NT2/D1 (cell line): Measurements from ENCODE around the gene MT1M.

ENCODE experiments used
- DNase-seq: peaks from one replicate; pipeline ENCODE4 v3.0.0-alpha.2; 2011; ENCODE audit warnings: low read depth, low spot score
- H3K27me3 ChIP-seq: 2 replicates; pipeline ENCODE4 v1.6.0; 2011; ENCODE audit warnings: mild to moderate bottlenecking; ENCODE audit not compliant: insufficient read length, insufficient read depth
- H3K36me3 ChIP-seq: 2 replicates; pipeline ENCODE4 v1.6.1; 2011; ENCODE audit warnings: mild to moderate bottlenecking, low read length, mixed read lengths; ENCODE audit not compliant: insufficient read depth, insufficient read length
- H3K4me1 ChIP-seq: 2 replicates; pipeline ENCODE4 v1.5.1; 2011; ENCODE audit not compliant: insufficient read depth, insufficient read length
- H3K4me3 ChIP-seq: 2 replicates; pipeline ENCODE4 v1.5.1; 2011; ENCODE audit warnings: low read depth; ENCODE audit not compliant: insufficient read length
- H3K9ac ChIP-seq: 2 replicates; pipeline ENCODE4 v1.6.0; 2011; ENCODE audit warnings: low read depth; ENCODE audit not compliant: insufficient read length
- H3K9me3 ChIP-seq: 2 replicates; pipeline ENCODE4 v1.5.1; 2011; ENCODE audit warnings: mild to moderate bottlenecking, low read length; ENCODE audit not compliant: insufficient read depth
- SUZ12 ChIP-seq: IDR thresholded peaks from 2 replicates; pipeline ENCODE4 v1.6.1; 2011; ENCODE audit not compliant: insufficient read length, insufficient read depth; ENCODE audit errors: extremely low read depth
- YY1 ChIP-seq: IDR thresholded peaks from 2 replicates; pipeline ENCODE4 v1.6.1; 2011; ENCODE audit not compliant: insufficient read length, insufficient read depth
- ZNF274 ChIP-seq: IDR thresholded peaks from 2 replicates; pipeline ENCODE4 v1.6.1; 2011; ENCODE audit warnings: mild to moderate bottlenecking, low read depth, low read length

Gene MT1M

DNA sequence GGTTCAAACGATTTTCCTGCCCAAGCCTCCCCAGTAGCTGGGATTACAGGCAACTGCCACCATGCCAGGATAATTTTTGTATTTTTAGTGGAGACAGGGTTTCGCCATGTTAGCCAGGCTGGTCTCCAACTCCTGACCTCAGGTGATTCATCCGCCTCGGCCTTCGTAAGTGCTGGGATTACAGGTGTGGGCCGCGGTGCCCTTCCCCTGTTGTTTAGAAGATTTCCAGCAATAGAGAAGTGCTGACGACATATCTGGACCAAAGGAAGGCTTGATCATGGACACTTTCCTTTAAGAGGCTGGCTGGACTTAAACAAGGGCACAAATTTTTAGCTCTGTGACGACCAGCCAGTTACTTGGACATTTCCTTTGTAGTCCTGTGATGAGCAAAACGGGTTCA is 1.3 kb upstream of the MT1M start:
- no peak for TF ChIP-seq SUZ12
- Histone ChIP-seq H3K9ac (no peak overlapping the region), H3K4me1 (peaks cover 5% of the 10 kb centered on the region), H3K36me3 (peaks cover 5% of the 10 kb centered on the region), H3K9me3 (no peaks in the 10 kb centered on the region), H3K4me3 (no peak overlapping the region), H3K27me3 (peaks cover 76% of the 10 kb centered on the region)
- no peak for DNase-seq

DNA sequence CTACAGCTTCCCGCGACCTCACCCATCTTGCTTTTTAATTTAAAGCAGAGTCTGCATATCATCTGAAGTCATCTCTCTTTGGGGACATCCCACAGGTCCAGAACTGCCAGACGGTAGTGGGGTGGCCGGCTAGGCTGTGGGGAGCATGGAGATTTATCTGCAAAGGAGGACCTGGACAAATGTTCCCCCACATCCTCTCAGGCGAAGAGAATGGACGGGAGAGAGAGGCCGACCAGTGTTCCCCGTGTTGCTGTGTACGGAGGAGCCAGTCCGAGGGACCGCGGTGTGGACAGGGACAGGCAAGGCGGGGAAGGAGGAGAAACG is 665 bp upstream of the MT1M start:
- H3K4me1 ChIP-seq: peaks cover 3% of the 10 kb centered on the region
- H3K9me3 ChIP-seq: no peaks in the 10 kb centered on the region
- DNase-seq: no peak
- peak overlapping the region; percentile 49 for H3K4me3 ChIP-seq
- H3K9ac ChIP-seq: peak overlapping the region; percentile 84
- H3K36me3 ChIP-seq: peaks cover under 1% of the 10 kb centered on the region
- H3K27me3 ChIP-seq: peaks cover 78% of the 10 kb centered on the region
- TF ChIP-seq ZNF274: no peak
- no peak for TF ChIP-seq YY1
- TF ChIP-seq SUZ12: peak; percentile 49

DNA sequence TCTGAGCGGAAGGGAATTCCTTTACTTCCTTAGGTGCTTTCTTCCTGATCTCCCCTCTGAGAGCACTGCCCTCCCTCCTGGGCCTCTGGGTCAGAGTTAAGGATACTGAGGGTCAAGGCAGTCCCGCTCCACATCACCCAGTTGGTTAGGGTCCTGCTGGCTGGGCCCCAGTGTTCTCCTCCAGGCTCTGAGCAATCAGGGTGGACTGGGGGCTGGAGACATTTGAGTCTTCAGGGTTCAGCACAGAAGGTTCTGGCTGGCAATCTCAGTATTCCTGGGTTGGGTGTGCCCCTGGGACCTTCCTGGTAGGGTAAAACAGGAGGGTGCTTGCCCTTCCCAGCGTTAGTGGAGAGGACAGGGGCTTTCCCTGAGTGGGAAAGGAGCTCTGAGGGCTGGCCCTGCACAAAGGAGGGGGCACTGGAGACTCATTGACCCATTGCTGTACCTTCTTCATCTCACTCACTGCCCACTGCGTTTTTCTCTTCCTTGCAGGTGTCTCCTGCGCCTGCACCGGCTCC is 448 bp downstream of the MT1M start:
- H3K4me1 ChIP-seq: peaks cover 5% of the 10 kb centered on the region
- TF ChIP-seq SUZ12: no peak
- no peak for TF ChIP-seq YY1
- no peak for TF ChIP-seq ZNF274
- peak overlapping the region; percentile 84 for H3K9ac ChIP-seq
- no peaks in the 10 kb centered on the region for H3K36me3 ChIP-seq
- peak overlapping the region; percentile 49 for H3K4me3 ChIP-seq
- H3K27me3 ChIP-seq: peaks cover 89% of the 10 kb centered on the region
- DNase-seq: no peak
- H3K9me3 ChIP-seq: no peaks in the 10 kb centered on the region

DNA sequence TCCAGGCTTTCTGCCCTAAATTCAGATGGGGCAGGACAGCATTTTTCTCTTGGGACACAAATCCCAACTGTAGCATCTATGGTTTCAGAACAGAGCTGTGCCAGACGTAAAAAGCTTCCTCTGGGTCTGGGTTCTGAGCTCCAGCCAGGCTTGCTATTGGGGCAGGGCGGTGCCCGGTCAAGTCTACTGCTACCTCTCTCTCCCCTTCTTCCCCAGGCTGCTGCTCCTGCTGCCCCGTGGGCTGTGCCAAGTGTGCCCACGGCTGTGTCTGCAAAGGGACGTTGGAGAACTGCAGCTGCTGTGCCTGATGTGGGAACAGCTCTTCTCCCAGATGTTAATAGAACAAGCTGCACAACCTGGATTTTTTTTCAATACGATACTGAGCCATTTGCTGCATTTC is 1.1 kb downstream of the MT1M start:
- H3K27me3 ChIP-seq: peaks cover 96% of the 10 kb centered on the region
- peaks cover 5% of the 10 kb centered on the region for H3K4me1 ChIP-seq
- H3K9me3 ChIP-seq: no peaks in the 10 kb centered on the region
- no peak for DNase-seq
- no peak overlapping the region for H3K4me3 ChIP-seq
- TF ChIP-seq YY1 (no peak), SUZ12 (no peak), ZNF274 (no peak)
- no peaks in the 10 kb centered on the region for H3K36me3 ChIP-seq
- H3K9ac ChIP-seq: no peak overlapping the region

DNA sequence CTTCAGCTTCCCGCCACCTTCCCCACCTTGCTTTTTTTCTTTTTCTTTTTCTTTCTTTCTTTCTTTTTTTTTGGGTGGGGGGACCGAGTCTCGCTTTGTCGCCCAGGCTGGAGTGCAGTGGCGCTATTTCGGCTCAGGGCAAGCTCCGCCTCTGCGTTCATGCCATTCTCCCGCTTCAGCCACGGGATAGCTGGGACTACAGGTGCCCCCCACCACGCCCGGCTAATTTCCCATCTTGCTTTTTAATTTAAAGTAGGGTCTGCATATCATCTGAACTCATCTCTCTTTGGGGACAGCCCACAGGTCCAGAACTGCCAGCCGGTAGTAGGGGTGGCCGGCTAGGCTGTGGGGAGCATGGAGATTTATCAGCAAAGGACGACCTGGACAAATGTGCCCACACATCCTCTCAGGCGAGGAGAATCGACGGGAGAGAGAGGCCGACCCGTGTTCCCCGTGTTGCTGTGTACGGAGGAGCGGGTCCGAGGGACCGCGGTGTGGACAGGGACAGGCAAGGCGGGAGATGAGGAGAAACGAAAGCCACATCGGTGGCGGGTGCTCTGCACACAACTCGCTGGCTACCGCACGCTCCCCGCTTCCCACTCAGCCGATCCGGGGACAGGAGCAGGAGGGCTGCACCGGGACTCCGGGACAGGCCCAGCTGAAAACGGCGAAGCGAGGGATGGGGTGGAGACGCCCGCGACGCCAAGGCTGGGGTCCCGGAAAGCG is 2.4 kb downstream of the MT1M start:
- Histone ChIP-seq H3K4me3 (peak overlapping the region; percentile 29), H3K4me1 (peaks cover 9% of the 10 kb centered on the region), H3K36me3 (no peaks in the 10 kb centered on the region), H3K27me3 (peaks cover 100% of the 10 kb centered on the region), H3K9me3 (no peaks in the 10 kb centered on the region), H3K9ac (peak overlapping the region; percentile 45)
- no peak for DNase-seq
- TF ChIP-seq YY1: no peak
- no peak for TF ChIP-seq SUZ12
- TF ChIP-seq ZNF274: no peak

DNA sequence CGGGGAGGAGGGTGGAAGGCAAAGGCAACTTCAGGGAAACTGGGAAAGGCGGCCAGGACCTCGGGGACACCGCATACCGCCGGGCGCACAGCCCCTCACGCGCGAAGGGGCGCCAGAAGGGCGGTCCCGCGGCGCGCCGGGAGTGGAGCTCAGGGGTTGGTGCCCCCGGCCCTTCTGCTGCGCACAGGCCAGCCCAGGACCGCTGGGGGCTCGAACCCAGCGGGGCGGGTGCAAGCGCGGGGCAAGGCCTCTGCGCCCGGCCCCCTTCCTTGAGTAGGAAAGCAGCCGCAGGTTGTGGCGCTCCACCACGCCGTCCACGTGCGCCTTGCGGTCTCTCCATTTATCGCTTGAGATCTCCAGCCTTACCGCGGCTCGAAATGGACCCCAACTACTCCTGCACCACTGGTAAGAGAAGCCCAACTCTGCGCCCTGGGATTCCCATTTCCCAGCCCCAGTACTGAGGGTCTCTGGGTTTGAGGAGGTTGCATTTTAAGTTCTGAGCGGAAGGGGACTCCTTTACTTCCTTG is 3.0 kb downstream of the MT1M start:
- Histone ChIP-seq H3K4me3 (peak overlapping the region; percentile 29), H3K36me3 (no peaks in the 10 kb centered on the region), H3K9me3 (no peaks in the 10 kb centered on the region), H3K27me3 (peaks cover 100% of the 10 kb centered on the region), H3K4me1 (peaks cover 9% of the 10 kb centered on the region), H3K9ac (peak overlapping the region; percentile 45)
- TF ChIP-seq YY1 (no peak), SUZ12 (peak; percentile 93)
- DNase-seq: no peak

DNA sequence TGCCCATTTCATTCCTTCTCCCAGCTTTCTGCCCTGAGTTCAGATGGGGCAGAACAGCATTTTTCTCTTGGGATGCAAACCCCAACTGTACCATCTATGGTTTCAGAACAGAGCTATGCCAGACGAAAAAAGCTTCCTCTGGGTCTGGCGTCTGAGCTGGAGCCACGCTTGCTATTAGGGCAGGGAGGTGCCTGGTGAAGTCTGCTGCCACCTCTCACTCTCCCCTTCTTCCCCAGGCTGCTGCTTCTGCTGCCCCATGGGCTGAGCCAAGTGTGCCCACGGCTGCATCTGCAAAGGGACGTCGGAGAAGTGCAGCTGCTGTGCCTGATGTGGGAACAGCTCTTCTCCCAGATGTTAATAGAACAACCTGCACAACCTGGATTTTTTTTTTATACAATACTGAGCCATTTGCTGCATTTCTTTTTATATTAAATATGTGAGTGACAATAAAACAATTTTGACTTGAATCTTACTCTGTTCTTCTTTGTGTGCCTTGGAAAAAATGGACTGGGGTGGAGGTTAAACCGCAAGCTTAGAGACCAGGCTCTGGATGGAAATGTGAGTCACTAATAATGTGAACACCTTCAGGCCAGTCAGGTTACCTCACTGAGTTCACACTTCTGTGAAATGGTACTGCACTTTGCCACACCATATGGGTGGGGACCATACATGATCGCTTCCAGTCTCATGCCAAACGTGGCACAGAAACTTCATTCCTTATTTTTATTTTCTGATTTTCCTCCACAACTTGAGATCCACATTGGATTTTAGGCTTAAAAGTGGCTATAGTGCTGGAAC is 4.4 kb downstream of the MT1M start:
- TF ChIP-seq SUZ12 (no peak), YY1 (no peak), ZNF274 (no peak)
- H3K36me3 ChIP-seq: no peaks in the 10 kb centered on the region
- peaks cover 9% of the 10 kb centered on the region for H3K4me1 ChIP-seq
- DNase-seq: no peak
- no peaks in the 10 kb centered on the region for H3K9me3 ChIP-seq
- H3K4me3 ChIP-seq: no peak overlapping the region
- H3K27me3 ChIP-seq: peaks cover 87% of the 10 kb centered on the region
- no peak overlapping the region for H3K9ac ChIP-seq
